ENCODE data around the gene CGREF1.

The CGREF1 gene

DNA sequence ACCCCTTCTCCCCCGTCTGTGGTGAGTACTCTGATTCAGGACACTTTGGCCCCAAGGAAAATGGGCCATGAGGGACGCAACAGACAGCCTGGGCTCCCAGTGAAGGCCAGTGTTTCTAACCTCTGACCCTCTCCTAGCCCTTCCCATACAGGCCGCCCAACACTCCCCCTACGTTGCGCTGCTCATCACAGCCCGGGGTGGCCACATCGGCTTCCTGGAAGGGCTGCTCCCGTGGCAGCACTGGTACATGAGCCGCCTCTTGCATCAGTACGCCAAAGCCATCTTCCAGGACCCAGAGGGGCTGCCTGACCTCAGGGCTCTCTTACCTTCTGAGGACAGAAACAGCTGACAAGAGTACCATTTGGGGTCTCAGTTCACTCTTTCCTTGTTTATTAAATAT lies 11.5 kb upstream of the CGREF1 start:
- Histone ChIP-seq H3K36me3 (ENCODE audit: control insufficient read depth in 4 of 4, insufficient read depth in 4 of 4, low read length in 3 of 4) (peaks cover 2 to 41% (median 32%) of the 10 kb centered on the region in 4 experiments), H3K4me3 (ENCODE audit: control insufficient read depth in 1 of 7, extremely low read depth in 1 of 7, insufficient read depth in 4 of 7, low read depth in 2 of 7, low read length in 6 of 7) (no peak overlapping the region), H3K4me1 (ENCODE audit: control extremely low read depth in 1 of 4, control insufficient read depth in 4 of 4, insufficient read depth in 4 of 4, low read length in 3 of 4) (peaks cover 5 to 18% (median 16%) of the 10 kb centered on the region in 4 experiments), H3K27me3 (replicated peaks in 2 of 5; ENCODE audit: control insufficient read depth in 4 of 5, insufficient read depth in 5 of 5, low read length in 4 of 5) (no peaks in the 10 kb centered on the region), H3K27ac (ENCODE audit: insufficient read depth in 1 of 2, low read depth in 1 of 2, low read length in 2 of 2, poor library complexity in 1 of 2, severe bottlenecking in 2 of 2) (no peak overlapping the region), H3K9me3 (ENCODE audit: control extremely low read depth in 1 of 5, control insufficient read depth in 4 of 5, insufficient read depth in 2 of 5, low read depth in 1 of 5, low read length in 4 of 5) (no peaks in the 10 kb centered on the region)
- WGBS (ENCODE audit: insufficient coverage), result 84% methylated on average over 5 of the region's 10 CpGs
- CTCF ChIA-PET, result no interaction called here
- no peak for DNase-seq
- POLR2A ChIA-PET, result no interaction called here

DNA sequence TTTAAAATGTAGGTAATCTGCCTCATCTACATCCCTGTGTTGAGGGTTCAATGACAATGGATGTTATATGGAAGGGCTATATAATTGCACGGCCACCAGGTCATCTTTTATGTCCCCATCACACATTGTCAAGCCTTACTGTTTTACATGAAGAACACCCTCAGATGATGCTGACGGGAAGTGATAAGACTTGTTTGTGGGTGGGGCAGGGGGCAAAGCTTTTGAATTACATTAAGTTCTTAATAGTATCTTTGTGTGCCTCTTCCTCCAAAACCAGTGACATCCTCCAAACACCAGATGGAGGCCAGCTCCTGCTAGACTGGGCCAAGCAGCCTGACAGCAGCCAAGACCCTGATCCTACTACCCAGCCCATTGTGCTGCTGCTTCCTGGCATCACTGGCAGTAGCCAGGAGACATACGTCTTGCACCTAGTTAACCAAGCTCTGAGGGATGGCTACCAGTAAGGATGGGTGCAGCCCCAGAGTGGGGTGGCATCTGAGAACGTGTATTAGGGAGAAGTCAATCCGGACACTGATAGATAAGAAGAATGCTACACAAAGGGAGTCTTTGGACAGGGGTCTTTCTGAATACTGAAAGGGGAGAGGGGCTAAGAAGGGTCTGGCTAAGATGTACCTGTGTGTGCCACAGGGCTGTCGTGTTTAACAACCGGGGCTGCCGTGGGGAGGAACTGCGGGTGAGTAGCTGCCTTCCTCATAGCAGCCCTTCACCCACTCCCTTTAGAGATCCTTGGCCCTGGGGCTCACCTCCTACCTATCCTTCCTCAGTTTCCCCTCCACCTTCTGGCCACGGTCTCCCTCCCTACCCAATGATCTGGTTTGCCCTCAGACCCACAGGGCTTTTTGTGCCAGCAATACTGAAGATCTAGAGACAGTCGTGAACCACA lies 10.0 kb upstream of the CGREF1 start:
- peak in 2 of 3 donors; percentile 29 to 36 for DNase-seq
- ChIA-PET CTCF (interaction anchor here (1.0 kb wide), 1 partner anchor 17 kb away, joined by 3 read pairs; no protein-coding TSS in a partner anchor), POLR2A (no interaction called here)
- WGBS (ENCODE audit: insufficient coverage), result 90% methylated on average over 8 of the region's 11 CpGs
- Histone ChIP-seq H3K4me1 (ENCODE audit: control extremely low read depth in 1 of 4, control insufficient read depth in 4 of 4, insufficient read depth in 4 of 4, low read length in 3 of 4) (peaks cover 5 to 17% (median 12%) of the 10 kb centered on the region in 4 experiments), H3K9me3 (ENCODE audit: control extremely low read depth in 1 of 5, control insufficient read depth in 4 of 5, insufficient read depth in 2 of 5, low read depth in 1 of 5, low read length in 4 of 5) (no peaks in the 10 kb centered on the region), H3K27me3 (replicated peaks in 2 of 5; ENCODE audit: control insufficient read depth in 4 of 5, insufficient read depth in 5 of 5, low read length in 4 of 5) (no peaks in the 10 kb centered on the region), H3K36me3 (ENCODE audit: control insufficient read depth in 4 of 4, insufficient read depth in 4 of 4, low read length in 3 of 4) (peaks cover 2 to 41% (median 32%) of the 10 kb centered on the region in 4 experiments), H3K4me3 (ENCODE audit: control insufficient read depth in 1 of 7, extremely low read depth in 1 of 7, insufficient read depth in 4 of 7, low read depth in 2 of 7, low read length in 6 of 7) (no peak overlapping the region), H3K27ac (ENCODE audit: insufficient read depth in 1 of 2, low read depth in 1 of 2, low read length in 2 of 2, poor library complexity in 1 of 2, severe bottlenecking in 2 of 2) (no peak overlapping the region)

DNA sequence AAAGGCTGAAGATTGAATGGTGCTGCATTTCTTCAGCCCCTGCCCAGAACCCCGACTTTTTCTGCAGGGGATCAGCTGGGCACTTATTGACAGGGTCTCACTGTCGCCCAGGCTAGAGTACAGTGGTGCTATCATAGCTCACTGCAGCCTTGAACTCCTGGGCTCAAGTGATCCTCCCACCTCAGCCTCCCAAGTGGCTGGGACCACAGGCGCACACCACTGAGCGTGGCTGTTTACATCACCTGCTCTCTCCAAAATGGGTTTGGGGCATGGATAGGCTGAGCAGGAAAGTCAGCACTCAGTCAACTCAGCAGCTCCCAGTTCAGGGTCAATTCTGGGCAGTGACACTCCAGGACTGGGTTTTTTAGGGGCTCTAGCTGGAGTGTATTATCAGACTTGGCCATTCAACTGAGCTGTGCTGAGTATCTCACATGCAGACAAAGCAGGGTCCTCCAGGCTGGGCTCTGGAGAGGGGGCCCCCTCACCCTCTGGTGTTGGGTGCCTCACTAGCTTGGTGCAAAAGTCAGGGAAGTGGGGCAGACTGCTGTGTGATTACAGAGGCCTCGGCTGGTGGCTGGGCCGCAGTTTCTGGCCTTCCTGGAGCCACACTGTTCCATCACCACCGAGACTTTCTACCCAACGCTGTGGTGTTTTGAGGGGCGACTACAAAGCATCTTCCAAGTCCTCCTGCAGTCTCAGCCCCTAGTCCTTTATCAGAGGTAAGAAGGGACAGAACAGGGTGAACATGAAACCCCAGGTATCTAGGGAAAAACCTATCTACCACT lies 9.1 kb upstream of the CGREF1 start:
- POLR2A ChIA-PET, result no interaction called here
- no peaks in the 10 kb centered on the region for H3K9me3 ChIP-seq (ENCODE audit: control extremely low read depth in 1 of 5, control insufficient read depth in 4 of 5, insufficient read depth in 2 of 5, low read depth in 1 of 5, low read length in 4 of 5)
- DNase-seq, result no peak
- no peak overlapping the region for H3K27ac ChIP-seq (ENCODE audit: insufficient read depth in 1 of 2, low read depth in 1 of 2, low read length in 2 of 2, poor library complexity in 1 of 2, severe bottlenecking in 2 of 2)
- H3K27me3 ChIP-seq (replicated peaks in 2 of 5; ENCODE audit: control insufficient read depth in 4 of 5, insufficient read depth in 5 of 5, low read length in 4 of 5), result peaks cover 0 to 2% (median 0%) of the 10 kb centered on the region in 5 experiments
- H3K36me3 ChIP-seq (ENCODE audit: control insufficient read depth in 4 of 4, insufficient read depth in 4 of 4, low read length in 3 of 4), result peaks cover 2 to 39% (median 31%) of the 10 kb centered on the region in 4 experiments
- peaks cover 0 to 13% (median 11%) of the 10 kb centered on the region in 4 experiments for H3K4me1 ChIP-seq (ENCODE audit: control extremely low read depth in 1 of 4, control insufficient read depth in 4 of 4, insufficient read depth in 4 of 4, low read length in 3 of 4)
- CTCF ChIA-PET, result interaction anchor here (1.0 kb wide), 1 partner anchor 17 kb away, joined by 3 read pairs; no protein-coding TSS in a partner anchor
- WGBS (ENCODE audit: insufficient coverage), result 93% methylated on average over 7 of the region's 9 CpGs
- no peak overlapping the region for H3K4me3 ChIP-seq (ENCODE audit: control insufficient read depth in 1 of 7, extremely low read depth in 1 of 7, insufficient read depth in 4 of 7, low read depth in 2 of 7, low read length in 6 of 7)

DNA sequence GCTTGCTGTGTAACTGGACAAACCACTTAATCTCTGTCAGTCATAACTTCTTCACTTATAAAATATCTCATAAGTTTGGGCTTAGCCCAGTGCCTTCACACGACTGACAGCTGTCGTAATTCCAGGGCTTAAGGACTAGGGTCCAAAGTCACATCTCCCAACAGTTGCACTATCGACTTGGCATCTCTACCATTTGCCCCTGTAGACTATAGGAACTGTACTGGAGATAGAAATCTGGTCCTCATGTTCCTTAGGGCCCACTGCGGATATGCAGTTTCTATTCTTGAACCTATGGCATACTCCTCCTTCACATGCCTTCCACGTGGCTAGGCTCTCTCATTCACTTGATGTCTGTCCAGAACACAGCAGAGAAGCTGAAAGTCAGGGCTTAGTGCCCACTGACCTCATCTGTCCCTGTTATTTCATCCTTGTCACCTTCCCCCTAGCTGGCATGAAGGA lies 7.4 kb upstream of the CGREF1 start:
- Histone ChIP-seq H3K4me1 (ENCODE audit: control extremely low read depth in 1 of 4, control insufficient read depth in 4 of 4, insufficient read depth in 4 of 4, low read length in 3 of 4) (peaks cover 0 to 19% (median 14%) of the 10 kb centered on the region in 4 experiments), H3K27me3 (replicated peaks in 2 of 5; ENCODE audit: control insufficient read depth in 4 of 5, insufficient read depth in 5 of 5, low read length in 4 of 5) (peaks cover 0 to 9% (median 0%) of the 10 kb centered on the region in 5 experiments), H3K36me3 (ENCODE audit: control insufficient read depth in 4 of 4, insufficient read depth in 4 of 4, low read length in 3 of 4) (peaks cover 0 to 21% (median 15%) of the 10 kb centered on the region in 4 experiments), H3K27ac (ENCODE audit: insufficient read depth in 1 of 2, low read depth in 1 of 2, low read length in 2 of 2, poor library complexity in 1 of 2, severe bottlenecking in 2 of 2) (no peak overlapping the region), H3K9me3 (ENCODE audit: control extremely low read depth in 1 of 5, control insufficient read depth in 4 of 5, insufficient read depth in 2 of 5, low read depth in 1 of 5, low read length in 4 of 5) (no peaks in the 10 kb centered on the region), H3K4me3 (ENCODE audit: control insufficient read depth in 1 of 7, extremely low read depth in 1 of 7, insufficient read depth in 4 of 7, low read depth in 2 of 7, low read length in 6 of 7) (no peak overlapping the region)
- 63% methylated on average over 3 of the region's 5 CpGs for WGBS (ENCODE audit: insufficient coverage)
- no peak for DNase-seq
- ChIA-PET CTCF (no interaction called here), POLR2A (interaction anchor here (0.6 kb wide), 1 partner anchor 29 kb away, joined by 3 read pairs; no protein-coding TSS in a partner anchor)

DNA sequence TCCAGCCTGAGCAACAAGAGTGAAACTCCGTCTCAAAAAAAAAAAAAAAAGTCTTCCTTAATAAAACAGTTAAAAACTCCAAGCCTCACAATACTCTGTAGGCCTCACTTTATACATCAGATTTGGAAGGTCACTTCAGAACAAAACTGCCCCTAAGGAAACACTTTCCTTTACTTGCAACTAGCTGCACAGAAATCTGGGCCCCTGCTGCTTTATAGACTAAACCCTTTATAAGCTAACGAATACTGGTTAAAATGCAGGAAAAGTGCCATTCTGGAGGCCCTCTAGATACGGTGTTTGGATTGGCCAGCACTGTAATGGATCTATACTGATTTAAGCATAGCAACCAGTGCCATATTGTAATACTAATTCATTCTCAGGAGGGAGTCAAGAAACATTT lies 6.2 kb upstream of the CGREF1 start:
- WGBS (ENCODE audit: insufficient coverage), result 100% methylated on average over 1 of the region's 3 CpGs
- H3K36me3 ChIP-seq (ENCODE audit: control insufficient read depth in 4 of 4, insufficient read depth in 4 of 4, low read length in 3 of 4), result peaks cover 0 to 9% (median 6%) of the 10 kb centered on the region in 4 experiments
- H3K9me3 ChIP-seq (ENCODE audit: control extremely low read depth in 1 of 5, control insufficient read depth in 4 of 5, insufficient read depth in 2 of 5, low read depth in 1 of 5, low read length in 4 of 5), result no peaks in the 10 kb centered on the region
- H3K4me1 ChIP-seq (ENCODE audit: control extremely low read depth in 1 of 4, control insufficient read depth in 4 of 4, insufficient read depth in 4 of 4, low read length in 3 of 4), result peaks cover 0 to 19% (median 14%) of the 10 kb centered on the region in 4 experiments
- peaks cover 0 to 12% (median 0%) of the 10 kb centered on the region in 5 experiments for H3K27me3 ChIP-seq (replicated peaks in 2 of 5; ENCODE audit: control insufficient read depth in 4 of 5, insufficient read depth in 5 of 5, low read length in 4 of 5)
- no peak for DNase-seq
- ChIA-PET POLR2A (no interaction called here), CTCF (interaction anchor here (2.6 to 3.0 kb wide), 2 partner anchors 8 to 23 kb away, joined by 8 to 31 read pairs; partner anchors contain the start of gene PREB)
- no peak overlapping the region for H3K4me3 ChIP-seq (ENCODE audit: control insufficient read depth in 1 of 7, extremely low read depth in 1 of 7, insufficient read depth in 4 of 7, low read depth in 2 of 7, low read length in 6 of 7)
- no peak overlapping the region for H3K27ac ChIP-seq (ENCODE audit: insufficient read depth in 1 of 2, low read depth in 1 of 2, low read length in 2 of 2, poor library complexity in 1 of 2, severe bottlenecking in 2 of 2)

DNA sequence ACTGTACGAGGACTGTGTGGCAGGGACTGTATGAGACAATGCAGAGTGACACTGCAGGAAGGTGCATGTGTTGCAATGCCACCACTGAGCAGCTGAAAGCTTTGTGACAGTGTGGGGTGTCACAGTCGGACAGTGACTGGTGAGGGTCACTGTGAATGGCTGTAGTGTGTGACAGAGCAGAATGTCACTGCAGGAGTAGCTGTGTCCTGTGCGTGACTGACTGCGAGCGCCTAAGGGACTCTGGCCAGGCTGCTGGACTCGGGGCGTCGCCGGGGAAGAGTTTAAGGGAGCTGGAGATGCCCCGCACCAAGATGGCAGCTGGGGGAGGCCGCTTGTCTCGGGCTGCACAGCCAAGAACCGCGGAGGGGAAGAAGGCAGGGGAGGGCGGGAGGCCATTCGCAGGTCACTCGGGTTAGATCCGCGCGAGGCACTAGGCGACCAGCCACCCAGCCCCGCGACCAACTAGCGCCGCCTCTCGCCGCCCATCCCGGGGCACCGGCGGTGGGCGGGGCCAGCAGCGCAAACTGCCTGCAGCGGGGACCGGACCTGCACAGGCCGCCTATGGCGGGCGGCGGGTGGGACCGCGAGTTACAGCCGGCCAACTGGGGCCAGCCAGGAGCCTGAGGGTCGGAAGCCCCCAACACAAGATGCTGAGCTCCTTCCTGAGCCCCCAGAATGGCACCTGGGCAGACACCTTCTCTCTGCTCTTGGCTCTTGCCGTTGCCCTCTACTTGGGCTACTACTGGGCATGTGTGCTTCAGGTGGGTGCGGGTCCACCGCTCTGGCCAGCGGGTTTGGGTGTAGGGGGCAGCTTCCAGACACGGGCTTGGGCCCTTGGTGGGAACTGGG lies 4.6 kb upstream of the CGREF1 start, which contains the start of gene ABHD1:
Gene ABHD1 (plus strand): TSS at position 514 of the 849 bp plus-strand sequence. CDS start 134 bp downstream, at position 648.
- H3K27ac ChIP-seq (ENCODE audit: insufficient read depth in 1 of 2, low read depth in 1 of 2, low read length in 2 of 2, poor library complexity in 1 of 2, severe bottlenecking in 2 of 2), result no peak within 1 kb of the TSS
- H3K9me3 ChIP-seq (ENCODE audit: control extremely low read depth in 1 of 5, control insufficient read depth in 4 of 5, insufficient read depth in 2 of 5, low read depth in 1 of 5, low read length in 4 of 5), result no peaks in the 10 kb centered on the region
- ChIA-PET POLR2A (interaction anchor here (1.8 kb wide), 1 partner anchor 10 kb away, joined by 8 read pairs; the partner anchor contains the start of gene PREB), CTCF (interaction anchor here (0.7 to 3.0 kb wide), 14 partner anchors 10 to 75 kb away, joined by 3 to 31 read pairs (median 4); partner anchors contain the start of gene PREB)
- H3K4me3 ChIP-seq (ENCODE audit: control insufficient read depth in 1 of 7, extremely low read depth in 1 of 7, insufficient read depth in 4 of 7, low read depth in 2 of 7, low read length in 6 of 7), result peak within 1 kb of the TSS; percentile 59 to 86 (median 74)
- 12% methylated on average over 32 of the region's 47 CpGs for WGBS (ENCODE audit: insufficient coverage)
- H3K36me3 ChIP-seq (ENCODE audit: control insufficient read depth in 4 of 4, insufficient read depth in 4 of 4, low read length in 3 of 4), result no peaks in the 10 kb centered on the region
- peaks cover 0 to 26% (median 21%) of the 10 kb centered on the region in 4 experiments for H3K4me1 ChIP-seq (ENCODE audit: control extremely low read depth in 1 of 4, control insufficient read depth in 4 of 4, insufficient read depth in 4 of 4, low read length in 3 of 4)
- H3K27me3 ChIP-seq (replicated peaks in 2 of 5; ENCODE audit: control insufficient read depth in 4 of 5, insufficient read depth in 5 of 5, low read length in 4 of 5), result peaks cover 0 to 20% (median 0%) of the 10 kb centered on the region in 5 experiments
- DNase-seq, result peak; percentile 52 to 79 (median 66)

Measured in common myeloid progenitor, CD34-positive (primary cell).